Measurements from ENCODE around the gene LAMB4. TPM values are rescaled to one million over a fixed set of nuclear protein-coding genes. Genes with fewer than 3 reads are reported as not detected.

Gene LAMB4
- polyA plus RNA-seq, 2 of the 4 experiments (the other 2 are of a cell fraction) = 0.13 to 0.19 TPM

DNA sequence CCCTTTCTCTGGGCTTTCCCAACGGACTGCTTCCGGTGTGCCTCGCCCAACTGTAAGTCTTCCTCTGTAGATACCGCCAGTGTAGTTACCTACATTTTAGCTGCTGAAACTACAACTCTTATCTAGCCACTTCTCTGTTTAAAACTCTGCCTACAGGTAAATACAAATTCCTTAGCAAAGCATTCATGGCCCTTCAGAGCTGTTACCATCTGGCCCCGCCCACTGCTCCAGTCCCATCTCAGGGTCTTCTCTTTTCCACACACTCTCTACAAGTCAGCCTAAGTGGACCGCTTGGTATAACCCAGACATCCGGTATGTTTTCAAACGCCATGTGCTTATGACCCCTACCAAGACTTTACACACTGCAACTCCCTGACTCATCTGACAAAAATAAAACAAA lies 41.0 kb upstream of the LAMB4 start:
- WGBS (ENCODE audit: missing lambda C conversion rate) = 95% methylated on average over 8 of the region's 8 CpGs
- Histone ChIP-seq H3K27ac (no peak overlapping the region), H3K4me2 (no peak overlapping the region), H3K4me3 (no peak overlapping the region), H3K9me3 (no peaks in the 10 kb centered on the region), H3K4me1 (no peaks in the 10 kb centered on the region)
- FAIRE-seq = no peak
- ChIA-PET CTCF (interaction anchor here (1.5 to 1.8 kb wide), 2 partner anchors 8 to 326 kb away, joined by 3 to 4 read pairs; no protein-coding TSS in a partner anchor), POLR2A (no interaction called here)
- no peak for TF ChIP-seq HOXA7 (CRISPR knock-in tag; IDR thresholded peaks at IDR 0.05)
- TF ChIP-seq PHF8 (IDR thresholded peaks at IDR 0.05; ENCODE audit: borderline replicate concordance, low read depth) = no peak
- TF ChIP-seq JUN (IDR thresholded peaks at IDR 0.05) = no peak
- no peak for TF ChIP-seq NPAS2 (CRISPR knock-in tag; IDR thresholded peaks at IDR 0.05; ENCODE audit: borderline replicate concordance)
- no peak for TF ChIP-seq REST (IDR thresholded peaks at IDR 0.05)
- no peak for TF ChIP-seq ZNF302 (CRISPR knock-in tag; IDR thresholded peaks at IDR 0.05)
- TF ChIP-seq, protein P1, sequence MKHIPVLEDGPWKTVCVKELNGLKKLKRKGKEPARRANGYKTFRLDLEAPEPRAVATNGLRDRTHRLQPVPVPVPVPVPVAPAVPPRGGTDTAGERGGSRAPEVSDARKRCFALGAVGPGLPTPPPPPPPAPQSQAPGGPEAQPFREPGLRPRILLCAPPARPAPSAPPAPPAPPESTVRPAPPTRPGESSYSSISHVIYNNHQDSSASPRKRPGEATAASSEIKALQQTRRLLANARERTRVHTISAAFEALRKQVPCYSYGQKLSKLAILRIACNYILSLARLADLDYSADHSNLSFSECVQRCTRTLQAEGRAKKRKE (CRISPR knock-in tag; IDR thresholded peaks at IDR 0.05; ENCODE audit: low read depth) = no peak
- no peak for TF ChIP-seq SREBF2 (IDR thresholded peaks at IDR 0.05)
- no peak for TF ChIP-seq POLR2A (IDR thresholded peaks at IDR 0.05; ENCODE audit: low read length)
- no peak for TF ChIP-seq USF2 (IDR thresholded peaks at IDR 0.05)
- TF ChIP-seq SMC3 (IDR thresholded peaks at IDR 0.05) = no peak
- TF ChIP-seq NR3C1 (IDR thresholded peaks at IDR 0.05) = no peak
- no peak for TF ChIP-seq MAX (IDR thresholded peaks at IDR 0.05)
- TF ChIP-seq HES2 (IDR thresholded peaks at IDR 0.05) = no peak
- TF ChIP-seq PBX3 (IDR thresholded peaks at IDR 0.05) = no peak
- TF ChIP-seq MAFK (IDR thresholded peaks at IDR 0.05; ENCODE audit: partially characterized antibody) = no peak
- TF ChIP-seq RNF2 (IDR thresholded peaks at IDR 0.05; ENCODE audit: borderline replicate concordance, low read depth) = no peak
- TF ChIP-seq POLR2AphosphoS2 (conservative IDR thresholded peaks at IDR 0.05; ENCODE audit: low read length) = no peak
- DNase-seq (ENCODE audit: low read depth in 1 of 2, low spot score in 1 of 2) = no peak
- ATAC-seq = peak in 1 of 2 experiments; percentile 32; a peak in 2 of 6 replicates

- no peak overlapping the region for H3K4me2 ChIP-seq
- no peaks in the 10 kb centered on the region for H3K4me1 ChIP-seq
- CTCF ChIA-PET = interaction anchor here (1.3 to 1.5 kb wide), 2 partner anchors 9 to 284 kb away, joined by 3 to 4 read pairs; no protein-coding TSS in a partner anchor
- TF ChIP-seq RFX5 (IDR thresholded peaks at IDR 0.05) (no peak), GATA3 (IDR thresholded peaks at IDR 0.05; ENCODE audit: borderline replicate concordance) (no peak), MAFK (IDR thresholded peaks at IDR 0.05; ENCODE audit: partially characterized antibody) (no peak), CHD4 (IDR thresholded peaks at IDR 0.05; ENCODE audit: borderline replicate concordance) (no peak), FOXS1 (CRISPR knock-in tag; IDR thresholded peaks at IDR 0.05) (no peak), EHF (CRISPR knock-in tag; IDR thresholded peaks at IDR 0.05) (no peak)
- H3K27ac ChIP-seq = no peak overlapping the region
- no peak overlapping the region for H3K4me3 ChIP-seq
- FAIRE-seq (no peak), DNase-seq (ENCODE audit: low read depth in 1 of 2, low spot score in 1 of 2) (no peak), ATAC-seq (no peak)
- 80% methylated on average over 5 of the region's 5 CpGs for WGBS (ENCODE audit: missing lambda C conversion rate)
- POLR2A ChIA-PET = no interaction called here
- no peaks in the 10 kb centered on the region for H3K9me3 ChIP-seq
These were observed 40.1 kb upstream of the LAMB4 start for GRCh38 chr7:108170251-108170650.

Measured in A549 (cell line).